H1 (cell line): ENCODE data around the gene HSPBAP1. TPM values are rescaled to one million over a fixed set of nuclear protein-coding genes. Genes with fewer than 3 reads are reported as not detected.

ENCODE experiments used
- CTCF ChIA-PET: fragments of 300-600 bp; sonication (Branson Sonifier 250); formaldehyde crosslinking; loops from one replicate; lab custom pipeline; 2021; ENCODE audit not compliant: partially characterized antibody; lab: Charles Lee
- POLR2A ChIA-PET: fragments of 300-600 bp; sonication (Branson Sonifier 250); formaldehyde crosslinking; loops from one replicate; lab custom pipeline; 2021; ENCODE audit warnings: inconsistent platforms; ENCODE audit not compliant: partially characterized antibody; lab: Charles Lee
- DNase-seq, 2 experiments: peaks; one replicate each; pipeline versions ENCODE4 v3.0.0 to v3.0.0-alpha.2; 2010 to 2022; ENCODE audit warnings: low spot score in 2 of 2, low read depth in 1 of 2, mixed read lengths in 1 of 2
- FAIRE-seq: peaks from 2 replicates; lab custom pipeline; 2011; peaks lifted over from hg19 to GRCh38; lab: Jason Lieb, UNC
- H2AFZ ChIP-seq: 2 replicates; pipeline ENCODE4 v1.8.1; 2012; ENCODE audit warnings: low read length, inconsistent platforms
- H2AK5ac ChIP-seq: 2 replicates; pipeline ENCODE4 v1.6.1; 2013; ENCODE audit warnings: low read depth, low read length
- H2BK120ac ChIP-seq: replicated peaks from 2 replicates; pipeline ENCODE3; 2013; ENCODE audit warnings: low read depth, low read length, inconsistent platforms
- H2BK12ac ChIP-seq: 2 replicates; pipeline ENCODE4 v1.6.1; 2013; ENCODE audit warnings: low read depth, low read length
- H2BK15ac ChIP-seq: 2 replicates; pipeline ENCODE4 v1.6.1; 2013; ENCODE audit warnings: low read length
- H2BK20ac ChIP-seq: 2 replicates; pipeline ENCODE4 v1.6.1; 2013; ENCODE audit warnings: low read length
- H2BK5ac ChIP-seq: 2 replicates; pipeline ENCODE4 v1.6.1; 2013; ENCODE audit warnings: low read depth, low read length
- H3K14ac ChIP-seq: 2 replicates; pipeline ENCODE4 v1.6.1; 2013; ENCODE audit warnings: inconsistent platforms; ENCODE audit not compliant: insufficient read length
- H3K18ac ChIP-seq: 2 replicates; pipeline ENCODE4 v1.6.1; 2013; ENCODE audit warnings: low read length; ENCODE audit errors: extremely low read depth
- H3K23ac ChIP-seq: 2 replicates; pipeline ENCODE4 v1.6.1; 2013; ENCODE audit warnings: inconsistent platforms; ENCODE audit not compliant: insufficient read length
- H3K23me2 ChIP-seq: 2 replicates; pipeline ENCODE4 v1.6.1; 2013; ENCODE audit warnings: low read depth, low read length
- H3K27ac ChIP-seq: 2 replicates; pipeline ENCODE4 v1.6.1; 2011; ENCODE audit warnings: low read depth, low read length, inconsistent platforms
- H3K27me3 ChIP-seq, 4 experiments: replicated peaks in 1 of 4; 1 replicate in 1 of 4; 2 replicates in 3 of 4; pipeline versions ENCODE4 v1.6.1 to v1.8.1; 2011 to 2013; ENCODE audit warnings: low read length in 3 of 4, mild to moderate bottlenecking in 3 of 4, inconsistent platforms in 2 of 4, mixed read lengths in 2 of 4, moderate library complexity in 1 of 4; ENCODE audit not compliant: control insufficient read depth in 3 of 4, insufficient read depth in 3 of 4; ENCODE audit errors: extremely low read depth in 1 of 4
- H3K36me3 ChIP-seq, 4 experiments: 2 replicates each; pipeline versions ENCODE4 v1.6.1 to v1.8.1; 2011 to 2013; ENCODE audit warnings: mild to moderate bottlenecking in 4 of 4, low read length in 3 of 4, moderate library complexity in 2 of 4, control low read depth in 1 of 4, inconsistent platforms in 1 of 4; ENCODE audit not compliant: insufficient read depth in 4 of 4, control insufficient read depth in 2 of 4
- H3K4ac ChIP-seq: replicated peaks from 2 replicates; pipeline ENCODE3; 2013; ENCODE audit warnings: low read length, low read depth, mixed read lengths, inconsistent platforms; ENCODE audit not compliant: insufficient read length
- H3K4me1 ChIP-seq, 4 experiments: replicated peaks in 1 of 4; 1 replicate in 1 of 4; 2 replicates in 3 of 4; pipeline versions ENCODE4 v1.6.1 to v1.8.1; 2011 to 2013; ENCODE audit warnings: low read length in 3 of 4, inconsistent platforms in 2 of 4, mixed read lengths in 1 of 4; ENCODE audit not compliant: insufficient read depth in 4 of 4, control insufficient read depth in 3 of 4
- H3K4me2 ChIP-seq, 2 experiments: 2 replicates each; pipeline versions ENCODE4 v1.6.1 to v1.8.1; 2011 to 2013; ENCODE audit warnings: low read depth in 2 of 2, low read length in 2 of 2, control low read depth in 1 of 2, inconsistent platforms in 1 of 2, mild to moderate bottlenecking in 1 of 2; ENCODE audit not compliant: insufficient read depth in 1 of 2
- H3K4me3 ChIP-seq, 4 experiments: fragments of 200-600, 300-600 bp in 1 of 4; sonication (generic), shearing (Covaris generic), sonication (Bioruptor Twin) in 1 of 4; 2 replicates each; pipeline versions ENCODE4 v1.5.1 to v1.8.1; 2011 to 2016; ENCODE audit warnings: low read length in 4 of 4, low read depth in 3 of 4, control low read depth in 2 of 4, inconsistent platforms in 2 of 4, mild to moderate bottlenecking in 2 of 4, mixed read lengths in 1 of 4, moderate library complexity in 1 of 4; ENCODE audit not compliant: insufficient read depth in 2 of 4; ENCODE audit errors: extremely low read depth in 1 of 4
- H3K56ac ChIP-seq: replicated peaks from 2 replicates; pipeline ENCODE3; 2013; ENCODE audit warnings: low read depth, mild to moderate bottlenecking, mixed read lengths, low read length, inconsistent platforms; ENCODE audit not compliant: insufficient read length
- H3K79me1 ChIP-seq: 2 replicates; pipeline ENCODE4 v1.6.1; 2013; ENCODE audit warnings: low read depth, low read length, control low read depth
- H3K79me2 ChIP-seq, 2 experiments: 2 replicates each; pipeline versions ENCODE4 v1.6.1 to v1.8.1; 2012 to 2013; ENCODE audit warnings: low read length in 2 of 2, mild to moderate bottlenecking in 2 of 2, inconsistent platforms in 1 of 2; ENCODE audit not compliant: insufficient read depth in 2 of 2, control insufficient read depth in 1 of 2
- H3K9ac ChIP-seq, 4 experiments: replicated peaks in 1 of 4; 1 replicate in 1 of 4; 2 replicates in 3 of 4; pipeline versions ENCODE4 v1.6.1 to v1.8.1; 2011 to 2013; ENCODE audit warnings: low read depth in 3 of 4, low read length in 3 of 4, control low read depth in 2 of 4, mild to moderate bottlenecking in 2 of 4, moderate library complexity in 2 of 4, inconsistent platforms in 1 of 4; ENCODE audit errors: extremely low read depth in 1 of 4
- H3K9me3 ChIP-seq, 2 experiments: 2 replicates each; pipeline versions ENCODE4 v1.6.1 to v1.8.1; 2012 to 2013; ENCODE audit warnings: mild to moderate bottlenecking in 2 of 2, moderate library complexity in 2 of 2, control low read depth in 1 of 2, inconsistent platforms in 1 of 2, low read depth in 1 of 2, low read length in 1 of 2, mixed read lengths in 1 of 2; ENCODE audit not compliant: insufficient read depth in 2 of 2
- H4K20me1 ChIP-seq, 2 experiments: replicated peaks in 1 of 2; 2 replicates each; pipeline versions ENCODE3 to v1.8.1; 2011 to 2013; ENCODE audit warnings: inconsistent platforms in 2 of 2, low read length in 2 of 2, mild to moderate bottlenecking in 1 of 2; ENCODE audit not compliant: insufficient read depth in 2 of 2, control insufficient read depth in 1 of 2
- H4K5ac ChIP-seq: 2 replicates; pipeline ENCODE4 v1.6.1; 2013; ENCODE audit warnings: low read length, low read depth, mixed read lengths, inconsistent platforms; ENCODE audit not compliant: insufficient read length
- H4K8ac ChIP-seq: 2 replicates; pipeline ENCODE4 v1.8.0; 2013; ENCODE audit warnings: mild to moderate bottlenecking, moderate library complexity, low read length, inconsistent platforms; ENCODE audit not compliant: insufficient read depth; ENCODE audit errors: extremely low read depth
- H4K91ac ChIP-seq: replicated peaks from 2 replicates; pipeline ENCODE3; 2013; ENCODE audit warnings: low read length, mixed read lengths, inconsistent platforms; ENCODE audit not compliant: insufficient read length
- GABPA ChIP-seq: IDR thresholded peaks from 2 replicates; pipeline ENCODE4 v1.6.1; 2011; ENCODE audit warnings: mild to moderate bottlenecking, low read length, moderate library complexity, borderline replicate concordance; ENCODE audit not compliant: insufficient read depth
- WGBS, 2 experiments: shearing (Covaris generic) in 1 of 2; methylation state at CpG; one replicate each; pipeline versions ENCODE4 v1.1.6 to v1.1.7; 2013 to 2015; ENCODE audit warnings: low lambda C conversion rate in 2 of 2, mixed read lengths in 2 of 2, inconsistent platforms in 1 of 2, low coverage in 1 of 2, missing lambda C conversion rate in 1 of 2; ENCODE audit not compliant: insufficient replicate concordance in 2 of 2, insufficient coverage in 1 of 2, insufficient read length in 1 of 2; ENCODE audit errors: extremely low coverage in 1 of 2, missing lambda C conversion rate in 1 of 2; 5-methylcytosine and 5-hydroxymethylcytosine counted together
- polyA plus RNA-seq, 7 experiments: library from polyadenylated mRNA; depleted of rRNA in 3 of 7; stranded (reverse) in 5 of 7; unstranded in 2 of 7; fragments of >200 nt in 5 of 7; fragments of 200-250 nt in 2 of 7; gene quantifications; 1 replicate in 5 of 7; 2 replicates in 1 of 7; 4 replicates in 1 of 7; pipeline versions ENCODE4 v1.2.1 to v1.2.3, GENCODE V29; 2011 to 2013; ENCODE audit warnings: missing spikeins in 2 of 7, mixed read lengths in 2 of 7
- total RNA-seq: library from RNA; stranded (reverse); fragmentation: NEBNext Ultra II Directional; extraction: Animal tissue kit (Norgen Biotek cat#: 25700); gene quantifications from 2 replicates; pipeline ENCODE4 v1.2.1, GENCODE V29; 2021

HSPBAP1 gene
- total and polyA plus RNA-seq, 2 of the 8 experiments (the other 6 are each of a cell fraction or from before 2014, with no cell fraction given): 7.5 to 8.3 TPM

DNA sequence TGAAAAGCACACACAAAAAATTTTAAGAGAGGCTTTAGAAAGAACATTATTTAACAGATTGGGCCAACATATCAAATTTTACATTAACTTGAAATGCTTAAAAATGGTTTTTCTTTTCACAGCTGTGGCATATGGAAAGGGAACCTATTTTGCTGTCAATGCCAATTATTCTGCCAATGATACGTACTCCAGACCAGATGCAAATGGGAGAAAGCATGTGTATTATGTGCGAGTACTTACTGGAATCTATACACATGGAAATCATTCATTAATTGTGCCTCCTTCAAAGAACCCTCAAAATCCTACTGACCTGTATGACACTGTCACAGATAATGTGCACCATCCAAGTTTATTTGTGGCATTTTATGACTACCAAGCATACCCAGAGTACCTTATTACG is 65.4 kb downstream of the HSPBAP1 start:
- H2AFZ ChIP-seq: no peak overlapping the region
- no peaks in the 10 kb centered on the region for H3K79me2 ChIP-seq
- H3K27ac ChIP-seq: no peak overlapping the region
- H3K23ac ChIP-seq: no peak overlapping the region
- H3K79me1 ChIP-seq: no peaks in the 10 kb centered on the region
- FAIRE-seq: no peak
- no peak overlapping the region for H3K18ac ChIP-seq
- H2BK120ac ChIP-seq: no peak overlapping the region
- no peaks in the 10 kb centered on the region for H3K23me2 ChIP-seq
- H3K9me3 ChIP-seq: peaks cover 14 to 18% of the 10 kb centered on the region in 2 experiments
- no peak overlapping the region for H2BK5ac ChIP-seq
- ChIA-PET CTCF (interaction anchor here (0.7 kb wide), 1 partner anchor 27 kb away, joined by 3 read pairs; no protein-coding TSS in a partner anchor), POLR2A (interaction anchor here (1.3 kb wide), 1 partner anchor 12 kb away, joined by 4 read pairs; no protein-coding TSS in a partner anchor)
- H4K20me1 ChIP-seq: no peaks in the 10 kb centered on the region
- H4K8ac ChIP-seq: no peak overlapping the region
- no peaks in the 10 kb centered on the region for H3K27me3 ChIP-seq
- no peak overlapping the region for H4K5ac ChIP-seq
- peaks cover 0 to 2% (median 0%) of the 10 kb centered on the region in 4 experiments; a peak in 2 of 7 replicates for H3K4me1 ChIP-seq
- peaks cover 0 to 12% (median 0%) of the 10 kb centered on the region in 4 experiments; a peak in 3 of 8 replicates for H3K36me3 ChIP-seq
- H2BK12ac ChIP-seq: no peak overlapping the region
- DNase-seq: no peak
- no peak overlapping the region for H2AK5ac ChIP-seq
- H3K4me2 ChIP-seq: no peak overlapping the region
- 91% methylated on average over 3 of the region's 3 CpGs; no CpG with 5 or more reads in 1 of the 2 experiments for WGBS, 2 experiments
- H3K14ac ChIP-seq: no peak overlapping the region
- H2BK20ac ChIP-seq: no peak overlapping the region
- H4K91ac ChIP-seq: no peak overlapping the region
- no peak overlapping the region for H3K56ac ChIP-seq
- H2BK15ac ChIP-seq: no peak overlapping the region
- no peak overlapping the region for H3K4ac ChIP-seq
- no peak overlapping the region for H3K4me3 ChIP-seq
- H3K9ac ChIP-seq: no peak overlapping the region
- TF ChIP-seq GABPA: no peak
